Stomach (tissue), 9 donors: Measurements from ENCODE around the gene HBG2. TPM values are rescaled to one million over a fixed set of nuclear protein-coding genes. Genes with fewer than 3 reads are reported as not detected.

ENCODE experiments used
- DNase-seq, 2 donors: peaks; one replicate each; pipeline versions ENCODE4 v3.0.0 to v3.0.0-alpha.2; 2013 to 2019
- H3K27ac ChIP-seq, 5 donors: fragments of 200-600 bp in 4 of 5; sonication (generic) in 4 of 5; one replicate each; pipeline ENCODE4 v1.5.1; 2013 to 2019; ENCODE audit warnings: mild to moderate bottlenecking in 1 of 5, moderate library complexity in 1 of 5
- H3K27me3 ChIP-seq, 3 donors: fragments of 200-600 bp; sonication (generic); one replicate each; pipeline ENCODE4 v1.5.1; 2017 to 2019; ENCODE audit warnings: mixed run types in 1 of 3
- H3K36me3 ChIP-seq, 4 donors: fragments of 200-600 bp; sonication (generic); 1 replicate in 3 of 4; 2 replicates in 1 of 4; pipeline ENCODE4 v1.5.1; 2016 to 2019
- H3K4me1 ChIP-seq, 4 donors: fragments of 200-600 bp; sonication (generic); one replicate each; pipeline ENCODE4 v1.5.1; 2016 to 2019
- H3K4me3 ChIP-seq, 4 donors: fragments of 200-600 bp; sonication (generic) in 3 of 4; one replicate each; pipeline ENCODE4 v1.5.1; 2016 to 2019; ENCODE audit warnings: mild to moderate bottlenecking in 1 of 4
- H3K9me3 ChIP-seq, 4 donors: fragments of 200-600 bp; sonication (generic); one replicate each; pipeline ENCODE4 v1.5.1; 2016 to 2019
- EP300 ChIP-seq: sonication (generic); formaldehyde crosslinking; IDR thresholded peaks from one replicate; pipeline ENCODE4 v1.6.1; 2017; ENCODE audit warnings: antibody characterized with exemption
- POLR2A ChIP-seq, 4 donors: fragments of 450-650 bp; IDR thresholded peaks; one replicate each; pipeline ENCODE4 v1.6.1; 2016; ENCODE audit warnings: antibody characterized with exemption in 4 of 4, control low read depth in 2 of 4, mild to moderate bottlenecking in 1 of 4, moderate library complexity in 1 of 4
- POLR2AphosphoS5 ChIP-seq, 3 donors: sonication (generic); formaldehyde crosslinking; IDR thresholded peaks; one replicate each; pipeline ENCODE4 v1.6.1; 2016; ENCODE audit warnings: antibody characterized with exemption in 3 of 3
- WGBS, 5 donors: extraction: QIAGEN DNeasy Blood & Tissue Kit in 3 of 5; methylation state at CpG; one replicate each; pipeline versions ENCODE4 v1.1.5 to v1.1.7; 2013 to 2018; 5-methylcytosine and 5-hydroxymethylcytosine counted together
- intact Hi-C: fragments of 100-400 bp; cut with DNase I; formaldehyde crosslinking; loops from one replicate; pipeline ENCODE4 v1.15.1; 2023; ENCODE audit warnings: low total_unique reads
- polyA plus RNA-seq, 3 donors: library from polyadenylated mRNA; stranded (reverse); fragments of 200-250 nt; gene quantifications; one replicate each; pipeline ENCODE4 v1.2.3, GENCODE V29; 2013
- total RNA-seq, 5 donors: library from RNA; depleted of rRNA; stranded (reverse); fragments of >200 nt; gene quantifications; one replicate each; pipeline versions ENCODE4 v1.1.0 to v1.2.3, GENCODE V29; 2014 to 2016
- TF ChIP-seq, protein P1 (sequence below), 7 experiments: fragments of 450-650 bp in 4 of 7; fragments of 200-600 bp in 3 of 7; sonication (generic) in 3 of 7; IDR thresholded peaks; one replicate each; pipeline ENCODE4 v1.5.1; 2016 to 2019; ENCODE audit warnings: antibody characterized with exemption in 7 of 7, control low read depth in 2 of 7, mild to moderate bottlenecking in 1 of 7
- donor health status: healthy with polysubstance abuse.
- donor health status: Bipolar disorder and iron deficiency.
- donor health status: healthy.

HBG2 gene
- total and polyA plus RNA-seq, 8 donors: 0.75 to 1,854 TPM; not detected in 6

DNA sequence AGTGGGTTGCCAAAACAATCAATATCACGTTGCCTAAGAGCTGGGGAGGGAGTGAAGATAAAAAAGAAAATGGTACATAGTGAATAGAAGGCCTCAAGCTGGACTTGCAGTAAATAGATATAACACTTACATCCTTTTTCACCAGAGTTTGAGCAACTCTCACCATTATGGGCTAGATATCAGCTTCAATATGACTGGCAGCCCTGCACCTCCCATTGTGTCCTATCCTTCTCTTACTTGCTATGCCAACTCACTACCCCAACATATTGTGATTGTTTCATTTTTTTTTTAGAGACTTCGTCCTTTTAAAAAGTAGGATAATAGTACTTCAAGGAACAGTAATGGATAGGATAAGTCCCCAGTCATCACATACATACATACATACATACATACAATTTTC, 12.4 kb downstream of the HBG2 start:
- intact Hi-C loops: no loop called here
- TF ChIP-seq, protein P1, sequence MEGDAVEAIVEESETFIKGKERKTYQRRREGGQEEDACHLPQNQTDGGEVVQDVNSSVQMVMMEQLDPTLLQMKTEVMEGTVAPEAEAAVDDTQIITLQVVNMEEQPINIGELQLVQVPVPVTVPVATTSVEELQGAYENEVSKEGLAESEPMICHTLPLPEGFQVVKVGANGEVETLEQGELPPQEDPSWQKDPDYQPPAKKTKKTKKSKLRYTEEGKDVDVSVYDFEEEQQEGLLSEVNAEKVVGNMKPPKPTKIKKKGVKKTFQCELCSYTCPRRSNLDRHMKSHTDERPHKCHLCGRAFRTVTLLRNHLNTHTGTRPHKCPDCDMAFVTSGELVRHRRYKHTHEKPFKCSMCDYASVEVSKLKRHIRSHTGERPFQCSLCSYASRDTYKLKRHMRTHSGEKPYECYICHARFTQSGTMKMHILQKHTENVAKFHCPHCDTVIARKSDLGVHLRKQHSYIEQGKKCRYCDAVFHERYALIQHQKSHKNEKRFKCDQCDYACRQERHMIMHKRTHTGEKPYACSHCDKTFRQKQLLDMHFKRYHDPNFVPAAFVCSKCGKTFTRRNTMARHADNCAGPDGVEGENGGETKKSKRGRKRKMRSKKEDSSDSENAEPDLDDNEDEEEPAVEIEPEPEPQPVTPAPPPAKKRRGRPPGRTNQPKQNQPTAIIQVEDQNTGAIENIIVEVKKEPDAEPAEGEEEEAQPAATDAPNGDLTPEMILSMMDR (IDR thresholded peaks at IDR 0.05): no peak
- no peak for TF ChIP-seq EP300
- TF ChIP-seq POLR2AphosphoS5 (IDR thresholded peaks at IDR 0.05): no peak
- TF ChIP-seq POLR2A (IDR thresholded peaks at IDR 0.05): no peak
- no peaks in the 10 kb centered on the region for H3K9me3 ChIP-seq
- 54 to 69% (median 61%) methylated on average over 2 of the region's 2 CpGs for WGBS, 5 donors
- no peaks in the 10 kb centered on the region for H3K4me1 ChIP-seq
- no peak overlapping the region for H3K27ac ChIP-seq
- no peaks in the 10 kb centered on the region for H3K27me3 ChIP-seq
- H3K4me3 ChIP-seq: no peak overlapping the region
- no peak for DNase-seq
- H3K36me3 ChIP-seq: no peaks in the 10 kb centered on the region

DNA sequence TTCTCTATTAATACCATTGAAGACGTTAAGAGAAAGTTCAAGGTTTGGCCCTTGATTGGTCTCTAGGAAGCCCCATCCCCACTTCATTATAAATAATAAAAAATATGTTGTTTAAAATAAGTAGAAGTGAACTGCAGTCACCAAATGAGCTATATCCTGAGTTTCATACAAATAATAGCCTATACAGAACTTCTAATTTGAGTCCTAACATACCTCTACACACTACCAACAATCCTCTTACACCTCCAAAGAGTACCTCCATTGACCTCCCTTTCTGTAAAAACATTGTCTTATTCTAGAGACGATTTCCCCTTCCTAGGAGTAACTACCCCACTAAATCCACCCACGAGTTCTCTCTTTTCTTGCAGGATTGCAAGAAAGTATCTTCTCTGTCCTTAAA, 13.1 kb downstream of the HBG2 start:
- H3K27me3 ChIP-seq: no peaks in the 10 kb centered on the region
- TF ChIP-seq EP300 (no peak), POLR2A (IDR thresholded peaks at IDR 0.05) (no peak), POLR2AphosphoS5 (IDR thresholded peaks at IDR 0.05) (no peak)
- TF ChIP-seq, protein P1 (IDR thresholded peaks at IDR 0.05): no peak
- DNase-seq: no peak
- H3K9me3 ChIP-seq: no peaks in the 10 kb centered on the region
- H3K4me3 ChIP-seq: no peak overlapping the region
- no peaks in the 10 kb centered on the region for H3K36me3 ChIP-seq
- intact Hi-C loops: no loop called here
- H3K4me1 ChIP-seq: no peaks in the 10 kb centered on the region
- no peak overlapping the region for H3K27ac ChIP-seq
- 65 to 80% (median 71%) methylated on average over 3 of the region's 3 CpGs for WGBS, 5 donors

- TF ChIP-seq, protein P1 (IDR thresholded peaks at IDR 0.05): no peak
- TF ChIP-seq EP300 (no peak), POLR2AphosphoS5 (IDR thresholded peaks at IDR 0.05) (no peak), POLR2A (IDR thresholded peaks at IDR 0.05) (no peak)
- no peaks in the 10 kb centered on the region for H3K27me3 ChIP-seq
- WGBS, 5 donors: 49 to 70% (median 60%) methylated on average over 2 of the region's 2 CpGs
- H3K9me3 ChIP-seq: no peaks in the 10 kb centered on the region
- no peak overlapping the region for H3K4me3 ChIP-seq
- no peak for DNase-seq
- H3K36me3 ChIP-seq: no peaks in the 10 kb centered on the region
- intact Hi-C loops: no loop called here
- no peak overlapping the region for H3K27ac ChIP-seq
- H3K4me1 ChIP-seq: no peaks in the 10 kb centered on the region
These were observed 14.1 kb downstream of the HBG2 start for GRCh38 chr11:5240458-5240857.

- Histone ChIP-seq H3K4me1 (no peaks in the 10 kb centered on the region), H3K27ac (no peak overlapping the region), H3K4me3 (no peak overlapping the region), H3K9me3 (no peaks in the 10 kb centered on the region), H3K27me3 (no peaks in the 10 kb centered on the region), H3K36me3 (no peaks in the 10 kb centered on the region)
- no peak for DNase-seq
- TF ChIP-seq POLR2AphosphoS5 (IDR thresholded peaks at IDR 0.05): no peak
- TF ChIP-seq POLR2A (IDR thresholded peaks at IDR 0.05): no peak
- TF ChIP-seq, protein P1 (IDR thresholded peaks at IDR 0.05): no peak
- intact Hi-C loops: no loop called here
- 78 to 92% (median 83%) methylated on average over 1 of the region's 1 CpG for WGBS, 5 donors
These were observed 14.5 kb downstream of the HBG2 start for GRCh38 chr11:5240056-5240455.
